Tibial nerve (tissue), 4 donors: ENCODE measurements around the gene WDR64.

Source experiments
- CTCF ChIP-seq, 5 experiments: fragments of 200-600 bp in 3 of 5; fragments of 450-650 bp in 2 of 5; sonication (generic) in 3 of 5; IDR thresholded peaks; one replicate each; pipeline ENCODE4 v1.5.1; 2016 to 2019; ENCODE audit warnings: antibody characterized with exemption in 5 of 5, mild to moderate bottlenecking in 3 of 5, moderate library complexity in 2 of 5
- EP300 ChIP-seq, 2 donors: sonication (generic); formaldehyde crosslinking; IDR thresholded peaks; one replicate each; pipeline ENCODE4 v1.6.1; 2017; ENCODE audit warnings: antibody characterized with exemption in 2 of 2, mild to moderate bottlenecking in 1 of 2
- POLR2A ChIP-seq, 2 donors: fragments of 450-650 bp; IDR thresholded peaks; one replicate each; pipeline ENCODE4 v1.6.1; 2017; ENCODE audit warnings: antibody characterized with exemption in 2 of 2, mild to moderate bottlenecking in 2 of 2, moderate library complexity in 2 of 2

GRCh38 chr1:241742084-241742483 lies 90.0 kb downstream of the WDR64 start:
- TF ChIP-seq CTCF (IDR thresholded peaks at IDR 0.05) (no peak), EP300 (IDR thresholded peaks at IDR 0.05) (no peak), POLR2A (IDR thresholded peaks at IDR 0.05) (no peak)
